Activated naive CD4-positive, alpha-beta T cell treated with anti-CD3 and anti-CD28 coated beads, Interleukin-2, amount 10 ng/mL, durations not matched to agents 7 days and 5 days (primary cell): ENCODE data around the gene WDSUB1.

Experiments
- CTCF ChIA-PET: fragments of 350-600 bp; sonication (Branson Sonifier 250); formaldehyde crosslinking; loops from one replicate; lab custom pipeline; 2021; ENCODE audit warnings: antibody characterized with exemption; lab: Charles Lee
- DNase-seq: peaks from one replicate; pipeline ENCODE4 v3.0.0-alpha.2; 2020
- H3K27ac Mint-ChIP-seq: one replicate; pipeline ENCODE4 v1.8.0; 2021; ENCODE audit warnings: mild to moderate bottlenecking, moderate library complexity, mixed read lengths
- H3K27me3 Mint-ChIP-seq: one replicate; pipeline ENCODE4 v1.8.0; 2021; ENCODE audit warnings: mild to moderate bottlenecking, mixed read lengths
- H3K36me3 Mint-ChIP-seq: one replicate; pipeline ENCODE4 v1.8.0; 2021; ENCODE audit warnings: mixed read lengths
- H3K4me1 Mint-ChIP-seq: one replicate; pipeline ENCODE4 v1.8.0; 2021; ENCODE audit warnings: mixed read lengths
- H3K4me3 Mint-ChIP-seq: one replicate; pipeline ENCODE4 v1.8.0; 2021; ENCODE audit warnings: mild to moderate bottlenecking, moderate library complexity, mixed read lengths
- H3K9me3 Mint-ChIP-seq: one replicate; pipeline ENCODE4 v1.8.0; 2021; ENCODE audit warnings: mixed read lengths

The WDSUB1 gene, protein sequence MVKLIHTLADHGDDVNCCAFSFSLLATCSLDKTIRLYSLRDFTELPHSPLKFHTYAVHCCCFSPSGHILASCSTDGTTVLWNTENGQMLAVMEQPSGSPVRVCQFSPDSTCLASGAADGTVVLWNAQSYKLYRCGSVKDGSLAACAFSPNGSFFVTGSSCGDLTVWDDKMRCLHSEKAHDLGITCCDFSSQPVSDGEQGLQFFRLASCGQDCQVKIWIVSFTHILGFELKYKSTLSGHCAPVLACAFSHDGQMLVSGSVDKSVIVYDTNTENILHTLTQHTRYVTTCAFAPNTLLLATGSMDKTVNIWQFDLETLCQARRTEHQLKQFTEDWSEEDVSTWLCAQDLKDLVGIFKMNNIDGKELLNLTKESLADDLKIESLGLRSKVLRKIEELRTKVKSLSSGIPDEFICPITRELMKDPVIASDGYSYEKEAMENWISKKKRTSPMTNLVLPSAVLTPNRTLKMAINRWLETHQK

DNA sequence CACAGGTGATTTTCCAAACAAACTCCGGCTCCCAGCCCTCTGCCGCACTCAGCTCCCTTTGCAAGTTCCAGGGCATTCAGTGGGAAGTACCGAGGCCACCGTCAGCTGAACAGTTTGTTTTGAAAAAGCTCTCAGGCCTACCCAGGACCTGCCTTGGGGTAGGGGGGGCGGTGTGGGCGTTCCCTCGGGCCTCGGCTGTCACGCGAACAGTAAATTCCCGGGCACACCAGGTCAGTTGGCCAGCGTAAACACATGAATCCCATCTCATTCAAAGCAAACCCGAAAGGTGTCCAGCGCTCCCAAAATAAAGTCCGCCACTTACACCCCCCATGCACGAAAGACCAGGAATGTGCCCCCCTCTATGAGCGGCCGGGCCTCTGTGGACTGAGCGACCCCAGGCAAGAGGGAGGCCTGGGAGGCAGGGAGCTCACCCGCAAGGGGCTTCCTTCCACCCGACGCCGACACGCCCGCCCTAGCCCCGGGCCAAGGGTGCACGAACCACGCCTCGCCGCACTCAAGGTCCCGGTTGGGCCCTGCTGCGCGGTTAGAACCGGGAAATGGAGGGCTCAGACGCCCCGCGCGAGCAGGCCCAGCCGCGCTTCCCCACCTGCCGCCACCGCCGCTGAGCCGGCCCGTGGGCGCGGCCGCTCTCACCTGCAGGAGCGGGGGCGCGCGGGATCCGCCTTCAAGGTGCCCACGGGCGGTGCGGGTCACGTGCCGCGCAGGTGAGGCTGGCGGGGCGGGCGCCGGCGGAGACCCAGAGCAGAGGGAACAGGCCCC is at the start of gene WDSUB1:
Gene WDSUB1 (minus strand): TSS at position 775 of the 780 bp plus-strand sequence. CDS start 3,634 bp downstream, outside the sequence.
- H3K27me3 Mint-ChIP-seq = no peaks in the 10 kb centered on the region
- peaks cover 32% of the 10 kb centered on the region for H3K4me1 Mint-ChIP-seq
- no peaks in the 10 kb centered on the region for H3K9me3 Mint-ChIP-seq
- peaks cover 1% of the 10 kb centered on the region for H3K36me3 Mint-ChIP-seq
- no peak for DNase-seq
- H3K4me3 Mint-ChIP-seq = peak within 1 kb of the TSS; percentile 76
- CTCF ChIA-PET = no interaction called here
- H3K27ac Mint-ChIP-seq = peak within 1 kb of the TSS; percentile 82

DNA sequence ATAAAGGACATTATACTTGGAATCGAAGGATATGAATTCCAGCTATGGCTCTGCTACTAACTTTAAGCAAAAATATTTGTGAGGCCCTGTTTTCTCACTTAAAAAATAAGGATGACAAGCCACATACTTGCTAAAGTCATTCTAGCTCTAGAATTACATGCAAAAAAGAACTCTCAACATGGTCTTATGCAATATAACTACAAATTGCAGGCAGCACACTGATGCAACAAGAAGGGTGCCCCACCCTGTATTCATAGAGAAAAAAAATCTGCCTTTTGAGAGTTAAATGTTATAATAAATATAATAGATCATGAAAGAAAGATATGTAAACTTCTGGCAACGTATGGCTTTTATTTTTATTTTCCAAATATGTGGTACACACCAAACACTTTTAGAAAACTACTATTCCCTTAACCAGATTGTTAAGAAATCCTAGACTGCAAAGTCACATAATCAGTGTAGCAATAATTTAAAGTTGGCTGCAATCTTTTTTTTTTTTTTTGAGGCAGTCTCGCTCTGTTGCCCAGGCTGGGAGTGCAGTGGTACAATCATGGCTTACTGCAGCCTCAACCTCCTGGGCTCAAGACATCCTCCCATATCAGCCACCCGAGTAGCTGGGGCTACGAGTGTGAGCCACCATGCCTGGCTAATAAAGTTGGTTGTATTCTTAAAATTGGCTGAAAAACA is 40.2 kb upstream of the WDSUB1 start:
- CTCF ChIA-PET = interaction anchor here (0.6 kb wide), 2 partner anchors 88 to 694 kb away, joined by 3 read pairs; no protein-coding TSS in a partner anchor
- Mint-ChIP-seq H3K27ac (no peak overlapping the region), H3K27me3 (no peaks in the 10 kb centered on the region), H3K4me1 (no peaks in the 10 kb centered on the region), H3K36me3 (no peaks in the 10 kb centered on the region), H3K9me3 (no peaks in the 10 kb centered on the region), H3K4me3 (no peak overlapping the region)
- no peak for DNase-seq

DNA sequence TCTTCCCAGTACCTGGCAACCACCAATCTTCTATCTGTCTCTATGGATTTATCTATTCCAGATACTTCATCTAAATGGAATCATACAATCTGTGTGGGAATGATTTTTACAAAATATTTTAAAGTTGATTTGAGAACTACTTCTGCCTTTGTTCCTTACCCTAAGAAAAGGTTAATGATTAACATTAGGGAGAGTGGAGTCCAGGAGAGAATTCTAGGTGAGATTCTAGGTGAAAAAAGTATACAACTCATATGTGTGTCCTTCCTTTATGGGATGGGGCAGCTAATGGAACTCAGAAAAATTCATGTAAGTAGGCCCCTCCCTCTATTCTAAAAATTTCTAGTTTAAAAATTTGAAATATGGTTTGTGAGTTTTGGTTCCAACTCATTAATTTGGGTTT is 35.9 kb upstream of the WDSUB1 start:
- CTCF ChIA-PET = no interaction called here
- Mint-ChIP-seq H3K4me3 (no peak overlapping the region), H3K27ac (no peak overlapping the region), H3K9me3 (no peaks in the 10 kb centered on the region), H3K27me3 (no peaks in the 10 kb centered on the region), H3K4me1 (no peaks in the 10 kb centered on the region), H3K36me3 (no peaks in the 10 kb centered on the region)
- no peak for DNase-seq

DNA sequence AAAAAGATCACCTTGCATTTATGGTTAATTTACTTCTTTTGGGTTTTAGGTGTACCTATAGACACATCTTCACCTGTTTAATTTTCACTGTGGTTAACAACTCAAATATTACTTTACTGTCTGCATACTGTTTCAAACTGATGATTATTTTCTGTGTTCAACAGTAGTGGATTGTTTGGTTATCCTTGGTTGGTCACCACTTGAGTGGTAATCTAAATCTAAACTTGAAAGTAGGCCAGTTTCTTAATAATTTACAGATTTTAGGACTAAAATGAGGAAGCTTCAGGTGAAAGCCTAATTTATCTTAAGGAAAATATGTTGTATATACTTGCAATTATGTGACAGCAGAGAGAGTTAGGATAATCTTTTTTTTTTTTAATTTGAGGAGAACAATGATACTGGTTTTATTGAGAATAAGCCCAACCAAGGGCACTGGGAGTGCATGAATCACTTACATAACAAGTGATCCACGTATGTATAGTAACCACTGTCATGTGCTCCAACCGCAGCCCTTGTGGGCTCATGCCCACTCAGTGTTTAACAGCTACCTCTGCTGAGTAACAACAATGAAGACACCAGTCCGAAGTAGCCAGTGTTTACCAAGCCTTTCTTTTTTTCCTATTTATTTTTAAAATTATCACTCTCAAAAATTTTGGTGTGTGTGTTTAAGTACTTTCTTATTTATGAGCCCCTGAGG is 31.0 kb upstream of the WDSUB1 start:
- no peak overlapping the region for H3K27ac Mint-ChIP-seq
- H3K36me3 Mint-ChIP-seq = no peaks in the 10 kb centered on the region
- peaks cover 5% of the 10 kb centered on the region for H3K9me3 Mint-ChIP-seq
- CTCF ChIA-PET = no interaction called here
- no peaks in the 10 kb centered on the region for H3K27me3 Mint-ChIP-seq
- no peak overlapping the region for H3K4me3 Mint-ChIP-seq
- DNase-seq = no peak
- no peaks in the 10 kb centered on the region for H3K4me1 Mint-ChIP-seq

DNA sequence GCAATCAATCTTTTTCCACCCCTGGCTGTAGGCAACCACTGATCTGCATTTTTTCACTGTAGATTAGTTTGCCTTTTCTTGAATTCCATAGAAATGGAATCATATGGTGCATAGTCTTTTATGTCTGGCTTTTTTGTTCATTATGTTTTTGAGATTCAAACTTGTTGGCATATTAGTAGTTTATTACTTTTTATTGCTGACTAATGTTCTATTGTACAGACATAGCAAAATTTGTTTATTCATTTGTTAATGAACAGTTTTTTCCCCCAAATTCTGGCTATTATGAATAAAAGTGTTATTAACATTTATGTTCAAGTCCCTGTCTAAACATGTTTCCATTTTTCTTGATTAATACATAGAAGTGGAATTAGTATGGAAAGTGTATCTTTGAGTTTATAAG is 21.4 kb upstream of the WDSUB1 start:
- H3K4me3 Mint-ChIP-seq = no peak overlapping the region
- peaks cover 3% of the 10 kb centered on the region for H3K27me3 Mint-ChIP-seq
- H3K9me3 Mint-ChIP-seq = peaks cover 5% of the 10 kb centered on the region
- H3K4me1 Mint-ChIP-seq = no peaks in the 10 kb centered on the region
- DNase-seq = no peak
- no peaks in the 10 kb centered on the region for H3K36me3 Mint-ChIP-seq
- CTCF ChIA-PET = no interaction called here
- H3K27ac Mint-ChIP-seq = no peak overlapping the region

DNA sequence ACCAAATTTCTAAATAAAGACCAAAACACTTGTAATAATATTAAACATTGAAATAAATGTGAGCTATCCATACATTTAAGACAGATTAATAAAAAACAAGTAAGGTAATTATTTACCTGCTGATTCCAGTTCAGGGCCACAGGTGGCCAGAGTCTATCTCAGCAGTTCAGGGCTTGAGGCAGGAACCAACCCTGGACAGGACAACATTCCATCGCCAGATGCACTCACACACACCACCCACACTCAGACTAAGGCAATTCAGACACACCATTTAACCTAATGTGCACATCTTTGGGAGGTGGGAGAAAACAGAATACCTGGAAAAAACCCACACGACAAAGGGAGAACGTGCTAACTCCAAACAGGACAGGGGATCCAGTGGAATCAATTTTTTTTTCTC is 14.1 kb upstream of the WDSUB1 start:
- no peak for DNase-seq
- H3K36me3 Mint-ChIP-seq = no peaks in the 10 kb centered on the region
- no peaks in the 10 kb centered on the region for H3K4me1 Mint-ChIP-seq
- CTCF ChIA-PET = no interaction called here
- no peak overlapping the region for H3K27ac Mint-ChIP-seq
- no peak overlapping the region for H3K4me3 Mint-ChIP-seq
- no peaks in the 10 kb centered on the region for H3K27me3 Mint-ChIP-seq
- peaks cover 5% of the 10 kb centered on the region for H3K9me3 Mint-ChIP-seq

DNA sequence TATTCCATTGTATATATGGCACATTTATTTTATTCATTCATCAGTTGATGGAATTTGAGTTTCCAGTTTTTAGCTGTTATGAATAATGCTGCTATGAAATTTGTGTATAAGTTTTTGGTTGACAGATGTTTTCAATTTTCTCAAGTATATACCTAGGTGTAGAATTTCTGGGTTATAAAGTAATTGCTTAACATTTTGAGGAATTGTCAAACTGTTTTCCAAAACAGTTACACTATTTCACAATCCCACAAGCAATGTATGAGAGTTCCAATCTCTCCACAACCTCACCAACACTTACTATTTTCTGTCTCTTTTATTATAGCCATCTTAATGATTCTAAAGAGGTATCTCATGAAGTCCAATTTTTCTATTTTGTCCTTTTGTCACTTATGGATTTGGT is 12.5 kb upstream of the WDSUB1 start:
- no peaks in the 10 kb centered on the region for H3K4me1 Mint-ChIP-seq
- no peak overlapping the region for H3K4me3 Mint-ChIP-seq
- no peaks in the 10 kb centered on the region for H3K9me3 Mint-ChIP-seq
- H3K36me3 Mint-ChIP-seq = no peaks in the 10 kb centered on the region
- CTCF ChIA-PET = no interaction called here
- H3K27me3 Mint-ChIP-seq = no peaks in the 10 kb centered on the region
- no peak overlapping the region for H3K27ac Mint-ChIP-seq
- DNase-seq = no peak

DNA sequence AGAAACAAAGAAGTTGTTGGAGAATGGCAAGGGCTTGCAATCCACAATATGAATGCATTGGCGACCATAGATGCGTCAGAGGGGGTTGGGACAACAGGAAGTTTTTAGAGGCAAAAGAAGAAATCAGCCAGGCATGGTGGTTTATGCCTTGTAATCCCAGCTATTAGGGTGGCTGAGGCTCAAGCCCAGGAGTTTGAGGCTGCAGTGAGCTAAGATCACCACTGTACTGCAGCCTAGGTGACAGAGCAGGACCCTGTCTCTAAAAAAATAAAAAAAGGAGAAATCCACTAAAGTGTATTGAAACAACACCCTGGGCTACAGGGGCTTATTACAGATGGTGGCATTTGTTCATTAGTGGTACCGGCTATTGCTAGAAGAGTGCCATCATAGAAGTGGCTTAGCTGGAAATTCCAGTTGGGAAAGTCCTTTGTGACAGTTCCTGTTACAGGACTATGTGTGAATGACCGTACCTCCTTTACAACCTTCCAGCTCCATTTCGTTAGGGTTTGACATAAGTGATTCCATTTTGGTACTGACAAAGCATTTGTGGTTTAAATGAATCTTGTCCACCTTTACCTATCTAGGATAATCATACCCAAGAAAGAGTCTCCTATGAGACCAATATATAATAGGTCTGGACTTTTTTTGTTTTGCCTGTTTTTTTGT is 10.7 kb upstream of the WDSUB1 start:
- no peak overlapping the region for H3K27ac Mint-ChIP-seq
- no peak overlapping the region for H3K4me3 Mint-ChIP-seq
- H3K27me3 Mint-ChIP-seq = no peaks in the 10 kb centered on the region
- H3K4me1 Mint-ChIP-seq = no peaks in the 10 kb centered on the region
- CTCF ChIA-PET = interaction anchor here (1.2 kb wide), 1 partner anchor 178 kb away, joined by 3 read pairs; no protein-coding TSS in a partner anchor
- no peak for DNase-seq
- H3K36me3 Mint-ChIP-seq = no peaks in the 10 kb centered on the region
- H3K9me3 Mint-ChIP-seq = no peaks in the 10 kb centered on the region

DNA sequence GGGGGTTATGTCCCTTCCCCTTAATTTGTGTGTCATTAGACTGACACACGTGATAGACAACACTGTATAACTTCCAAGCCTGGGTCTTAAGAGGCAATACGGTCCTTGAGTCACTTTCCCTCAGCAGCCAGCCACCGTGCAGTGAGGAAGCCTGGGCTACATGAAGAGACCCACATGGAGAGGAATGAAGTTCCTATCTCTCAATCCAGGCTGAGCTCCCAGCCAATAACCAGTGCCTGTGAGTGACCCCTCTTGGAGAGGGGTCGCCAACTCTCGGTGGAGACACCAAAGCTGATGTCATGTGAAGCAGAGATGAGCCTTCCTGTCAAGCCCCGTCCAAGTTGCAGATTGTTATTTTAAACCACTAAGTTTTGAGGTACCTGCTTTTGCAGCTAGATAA is 5.7 kb upstream of the WDSUB1 start:
- Mint-ChIP-seq H3K4me1 (peaks cover 18% of the 10 kb centered on the region), H3K4me3 (no peak overlapping the region), H3K9me3 (no peaks in the 10 kb centered on the region), H3K36me3 (peaks cover 1% of the 10 kb centered on the region), H3K27ac (no peak overlapping the region), H3K27me3 (no peaks in the 10 kb centered on the region)
- CTCF ChIA-PET = no interaction called here
- DNase-seq = no peak

DNA sequence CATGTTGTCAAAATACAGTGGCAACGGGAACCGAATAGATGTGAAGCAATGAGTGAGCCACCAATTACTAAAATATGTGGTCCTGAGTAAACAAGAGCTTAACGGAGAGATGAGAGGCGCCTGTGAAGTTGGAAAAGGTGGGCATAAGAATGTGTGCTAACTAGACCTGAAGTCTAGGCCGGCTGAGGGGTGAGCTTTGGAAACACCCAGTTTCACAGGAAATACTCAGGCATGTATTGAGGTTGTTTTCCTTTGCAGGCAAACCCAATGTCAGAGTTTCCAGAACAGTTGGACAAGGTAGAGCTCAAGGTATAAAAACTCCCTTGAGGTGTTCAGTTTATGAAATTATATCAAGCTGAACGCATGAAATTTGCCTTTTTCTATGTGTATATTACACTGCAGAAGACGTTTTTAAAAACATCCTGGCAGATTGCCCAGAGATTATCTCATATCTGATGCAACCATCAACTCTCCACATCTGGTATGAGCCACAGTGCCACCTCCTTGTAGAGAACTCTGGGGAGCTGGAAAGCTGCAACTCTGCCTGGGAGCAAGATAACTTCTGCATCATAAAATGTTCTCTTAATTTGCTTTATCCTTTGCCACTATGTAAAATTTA is 3.9 kb upstream of the WDSUB1 start:
- no peaks in the 10 kb centered on the region for H3K9me3 Mint-ChIP-seq
- peaks cover 28% of the 10 kb centered on the region for H3K4me1 Mint-ChIP-seq
- peak; percentile 30 for DNase-seq
- H3K36me3 Mint-ChIP-seq = peaks cover 1% of the 10 kb centered on the region
- peak overlapping the region; percentile 31 for H3K27ac Mint-ChIP-seq
- no peaks in the 10 kb centered on the region for H3K27me3 Mint-ChIP-seq
- H3K4me3 Mint-ChIP-seq = no peak overlapping the region
- CTCF ChIA-PET = interaction anchor here (0.8 to 1.4 kb wide), 4 partner anchors 34 to 166 kb away, joined by 3 to 4 read pairs (median 4); no protein-coding TSS in a partner anchor

DNA sequence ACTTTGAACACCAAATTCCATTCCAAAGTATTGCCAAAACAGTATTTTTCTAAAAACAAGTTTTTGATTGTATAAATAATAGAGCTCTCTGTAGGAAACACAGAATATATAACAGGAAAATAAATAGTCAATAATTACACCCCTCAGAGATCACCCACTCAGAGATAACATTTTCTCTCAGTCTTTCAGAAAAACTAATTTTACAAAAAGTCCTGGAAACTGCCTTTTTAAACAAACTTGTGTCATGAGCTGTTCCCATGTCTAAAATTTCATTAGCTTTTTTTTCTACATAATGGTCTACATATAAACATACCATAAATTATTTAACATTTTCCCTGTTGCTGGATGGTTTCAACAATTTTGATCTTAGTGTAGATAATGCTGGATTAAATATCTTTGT is 1.2 kb upstream of the WDSUB1 start:
- CTCF ChIA-PET = interaction anchor here (0.6 kb wide), 1 partner anchor 134 kb away, joined by 3 read pairs; no protein-coding TSS in a partner anchor
- H3K27me3 Mint-ChIP-seq = no peaks in the 10 kb centered on the region
- peak overlapping the region; percentile 33 for H3K4me3 Mint-ChIP-seq
- H3K27ac Mint-ChIP-seq = no peak overlapping the region
- DNase-seq = no peak
- H3K36me3 Mint-ChIP-seq = peaks cover 1% of the 10 kb centered on the region
- H3K4me1 Mint-ChIP-seq = peaks cover 32% of the 10 kb centered on the region
- H3K9me3 Mint-ChIP-seq = no peaks in the 10 kb centered on the region

DNA sequence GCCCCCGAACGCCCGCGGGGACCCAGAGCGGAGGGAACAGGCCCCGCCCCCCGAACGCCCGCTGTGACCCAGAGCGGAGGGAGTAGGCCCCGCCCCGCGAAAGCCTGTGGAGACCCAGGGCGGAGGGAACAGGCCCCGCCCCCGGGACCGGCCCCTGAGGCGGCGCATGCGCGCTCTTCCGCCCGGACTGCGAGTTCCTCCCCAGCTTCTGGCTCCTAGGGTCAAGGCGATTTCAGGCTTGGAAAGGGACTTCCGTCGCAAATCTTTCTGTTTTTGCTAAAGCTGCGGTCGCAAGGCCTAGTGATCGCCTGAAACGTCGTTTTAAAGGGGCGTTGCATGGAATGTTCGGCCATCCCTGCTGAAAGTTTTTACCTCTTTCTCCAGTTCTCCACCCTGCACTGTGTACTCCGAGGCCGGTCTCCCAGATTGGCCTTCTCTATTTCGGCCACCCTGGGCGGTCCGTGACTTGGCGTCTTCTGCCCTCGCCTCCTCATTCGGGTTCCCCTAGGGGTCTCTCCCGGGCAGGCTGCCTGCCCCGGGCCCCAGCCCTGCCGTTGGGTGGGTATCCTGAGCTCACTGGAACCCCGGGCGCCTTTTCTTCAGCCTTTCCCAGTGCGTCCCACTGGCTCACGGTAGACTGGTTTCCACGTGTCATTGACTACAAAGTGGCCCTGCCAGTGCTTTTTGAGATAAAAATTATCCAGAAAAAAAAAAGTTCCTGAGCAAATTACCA is 372 bp upstream of the WDSUB1 start:
- Mint-ChIP-seq H3K27ac (peak overlapping the region; percentile 82), H3K36me3 (peaks cover 1% of the 10 kb centered on the region), H3K9me3 (no peaks in the 10 kb centered on the region), H3K27me3 (no peaks in the 10 kb centered on the region), H3K4me3 (peak overlapping the region; percentile 76), H3K4me1 (peaks cover 32% of the 10 kb centered on the region)
- CTCF ChIA-PET = no interaction called here
- DNase-seq = peak; percentile 98
